Adipocyte (in vitro differentiated cells): ENCODE results near the gene ONECUT3.

Experiments used
- DNase-seq: peaks from one replicate; pipeline ENCODE4 v3.0.0-alpha.2; 2015; ENCODE audit warnings: low read depth
- H3K27me3 ChIP-seq: replicated peaks from 2 replicates; pipeline ENCODE4 v1.7.0; 2013; ENCODE audit warnings: mild to moderate bottlenecking, low read length, moderate library complexity; ENCODE audit not compliant: control insufficient read depth, insufficient read depth
- H3K36me3 ChIP-seq: 2 replicates; pipeline ENCODE4 v1.7.0; 2013; ENCODE audit warnings: low read length, mild to moderate bottlenecking, moderate library complexity; ENCODE audit not compliant: control insufficient read depth, insufficient read depth, severe bottlenecking
- H3K4me1 ChIP-seq: 2 replicates; pipeline ENCODE4 v1.7.0; 2013; ENCODE audit warnings: mild to moderate bottlenecking, low read length, moderate library complexity; ENCODE audit not compliant: control insufficient read depth, insufficient read depth
- H3K4me3 ChIP-seq: 2 replicates; pipeline ENCODE4 v1.7.0; 2013; ENCODE audit warnings: mild to moderate bottlenecking, low read length, moderate library complexity
- H3K9ac ChIP-seq: 2 replicates; pipeline ENCODE4 v1.7.0; 2013; ENCODE audit warnings: mild to moderate bottlenecking, low read length, moderate library complexity
- H3K9me3 ChIP-seq: 2 replicates; pipeline ENCODE4 v1.7.0; 2013; ENCODE audit warnings: mild to moderate bottlenecking, low read length, moderate library complexity; ENCODE audit not compliant: control insufficient read depth

ONECUT3 gene

DNA sequence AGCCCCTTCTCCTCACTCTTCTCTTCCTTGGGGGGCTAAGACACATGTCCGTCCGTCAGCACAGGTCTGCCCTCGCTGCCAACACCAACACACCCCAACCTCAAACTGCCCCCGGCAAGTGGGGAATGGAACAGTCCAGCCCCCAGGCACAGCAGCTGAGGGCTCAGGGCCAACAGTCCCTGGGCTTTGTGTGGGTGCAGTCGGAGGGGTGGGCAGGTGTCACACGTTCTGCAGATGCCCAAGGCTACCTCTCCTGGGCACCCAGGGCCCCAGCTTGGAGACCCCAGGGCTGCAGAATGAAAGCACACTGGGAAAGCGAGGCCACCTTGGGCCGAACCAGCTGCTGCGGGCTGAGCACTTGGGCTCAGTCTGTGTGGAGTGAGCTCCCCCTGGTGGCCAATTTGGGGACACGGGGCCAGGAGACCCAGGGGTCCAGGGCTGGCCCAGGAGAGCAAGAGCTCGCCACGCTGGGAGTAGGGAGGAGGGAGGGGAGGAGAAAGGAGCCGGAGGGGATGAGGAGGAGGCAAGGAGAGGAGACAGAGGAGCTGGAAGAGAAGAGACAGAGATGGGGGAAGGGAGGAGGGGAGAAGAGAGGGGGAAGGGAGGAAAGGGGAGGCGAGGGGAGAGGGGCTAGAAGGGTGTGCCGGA is 72.7 kb downstream of the ONECUT3 start:
- Histone ChIP-seq H3K9ac (no peak overlapping the region), H3K4me1 (peaks cover 4% of the 10 kb centered on the region), H3K4me3 (no peak overlapping the region), H3K27me3 (no peaks in the 10 kb centered on the region), H3K9me3 (no peaks in the 10 kb centered on the region), H3K36me3 (peaks cover 24% of the 10 kb centered on the region)
- peak; percentile 87 for DNase-seq

DNA sequence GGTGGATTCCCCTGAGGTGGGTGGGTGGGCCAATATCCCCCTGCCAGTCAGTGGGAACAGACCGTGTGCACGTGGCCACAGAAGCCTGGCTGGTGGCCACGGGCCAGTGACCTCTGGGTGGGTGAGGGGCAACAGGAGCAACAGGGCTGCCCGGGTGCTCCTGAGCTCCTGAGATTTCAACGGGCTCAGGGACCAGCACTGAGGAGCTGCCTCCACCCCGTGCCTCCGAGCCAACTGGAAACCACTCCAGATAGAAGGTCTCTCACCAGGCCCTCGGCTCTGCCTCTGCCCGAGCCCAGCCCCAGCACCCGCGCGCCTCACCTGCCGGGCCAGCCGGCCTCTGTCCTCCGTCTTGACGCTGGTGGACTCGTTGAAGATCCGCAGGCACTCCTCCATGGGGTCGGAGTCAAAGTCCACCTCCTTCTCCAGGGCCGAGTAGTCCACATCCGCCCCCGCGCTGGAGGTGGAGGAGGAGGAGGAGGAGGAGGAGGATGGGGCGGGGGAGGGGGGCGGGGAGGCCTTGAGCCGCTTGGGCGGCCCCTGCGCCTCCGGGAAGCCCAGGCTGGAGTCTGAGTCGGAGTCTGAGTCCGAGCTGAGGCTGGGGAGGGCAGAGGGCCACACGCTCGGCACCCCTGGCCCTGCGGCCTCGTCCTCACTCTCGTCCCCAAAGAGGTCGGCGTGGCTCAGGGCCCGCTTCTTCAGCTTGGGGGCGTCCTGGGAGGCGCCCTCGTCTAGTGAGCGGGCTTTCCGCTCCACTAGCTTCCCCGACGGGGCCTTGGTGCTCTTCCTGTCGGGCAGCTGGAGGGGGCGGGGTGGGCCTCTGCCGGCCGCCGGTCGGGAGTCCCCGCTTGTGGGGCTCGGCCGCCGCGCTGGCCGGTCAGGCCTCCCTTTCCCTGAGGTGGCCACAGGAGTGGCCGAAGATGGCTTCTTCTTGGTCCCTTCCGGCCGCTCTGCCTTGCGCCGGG is 73.5 kb downstream of the ONECUT3 start:
- Histone ChIP-seq H3K9ac (no peak overlapping the region), H3K4me3 (no peak overlapping the region), H3K4me1 (peaks cover 4% of the 10 kb centered on the region), H3K9me3 (no peaks in the 10 kb centered on the region), H3K36me3 (peaks cover 20% of the 10 kb centered on the region), H3K27me3 (no peaks in the 10 kb centered on the region)
- DNase-seq, result no peak

DNA sequence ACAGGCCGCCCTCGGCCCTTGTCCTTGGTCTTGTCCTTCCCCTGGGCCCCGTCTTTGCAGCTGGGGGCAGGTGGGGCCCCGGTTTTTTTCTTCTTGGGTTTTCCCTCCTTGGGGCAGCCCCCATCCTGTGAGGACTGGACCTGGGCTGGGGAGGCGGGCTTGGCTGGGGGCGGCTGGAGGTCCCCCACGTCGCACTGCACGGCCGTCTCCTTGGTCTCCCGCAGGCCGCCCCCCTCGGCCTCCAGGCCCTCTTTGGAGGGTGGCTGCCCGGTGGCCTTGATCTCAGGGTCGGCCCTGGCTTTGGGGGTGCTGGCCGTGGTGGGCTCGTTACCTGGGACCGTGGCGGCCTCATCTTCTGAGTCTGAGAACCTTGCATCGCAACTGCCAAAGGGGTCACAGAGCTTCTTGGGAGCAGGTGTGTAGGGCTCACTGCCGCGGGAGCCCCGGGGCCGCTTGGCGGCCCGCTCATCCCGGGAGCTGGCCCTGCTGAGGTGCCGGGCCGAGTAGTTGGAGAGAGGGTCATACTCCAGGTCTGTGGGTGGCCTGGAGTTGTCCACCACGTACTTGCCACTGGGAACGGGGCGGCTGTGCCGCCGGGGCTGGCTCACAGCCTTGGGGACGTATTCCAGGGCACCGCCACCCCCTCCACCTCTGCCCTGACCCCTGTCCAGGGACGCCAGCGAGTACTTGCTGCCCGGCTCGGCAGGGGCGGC is 74.4 kb downstream of the ONECUT3 start:
- Histone ChIP-seq H3K9me3 (no peaks in the 10 kb centered on the region), H3K27me3 (no peaks in the 10 kb centered on the region), H3K4me3 (no peak overlapping the region), H3K9ac (no peak overlapping the region), H3K36me3 (peaks cover 18% of the 10 kb centered on the region), H3K4me1 (peaks cover 4% of the 10 kb centered on the region)
- DNase-seq, result no peak

GRCh38 chr19:1828279-1829238 is 75.3 kb downstream of the ONECUT3 start:
- Histone ChIP-seq H3K9ac (no peak overlapping the region), H3K4me1 (peaks cover 4% of the 10 kb centered on the region), H3K9me3 (no peaks in the 10 kb centered on the region), H3K4me3 (no peak overlapping the region), H3K36me3 (peaks cover 18% of the 10 kb centered on the region), H3K27me3 (no peaks in the 10 kb centered on the region)
- no peak for DNase-seq

DNA sequence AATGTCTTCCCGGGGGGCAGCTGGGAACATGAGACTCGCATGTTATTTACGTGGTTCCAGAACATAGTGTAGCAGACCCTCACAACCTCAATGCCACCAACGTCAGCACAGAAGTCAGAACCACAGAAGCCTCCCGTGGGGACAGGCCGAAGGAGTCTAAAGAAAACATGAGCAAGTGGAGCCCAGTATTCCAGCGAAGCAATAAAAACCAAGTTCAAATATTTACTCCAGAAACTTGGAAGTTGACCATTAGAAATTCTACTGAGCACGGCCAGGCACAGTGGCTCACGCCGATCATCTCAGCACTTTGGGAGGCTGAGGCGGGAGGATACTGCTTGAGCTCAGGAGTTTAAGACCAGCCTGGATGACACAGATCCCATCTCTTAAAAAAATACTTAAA is 76.7 kb downstream of the ONECUT3 start:
- H3K4me3 ChIP-seq, result no peak overlapping the region
- H3K36me3 ChIP-seq, result peaks cover 10% of the 10 kb centered on the region
- H3K27me3 ChIP-seq, result no peaks in the 10 kb centered on the region
- no peak for DNase-seq
- H3K9ac ChIP-seq, result no peak overlapping the region
- no peaks in the 10 kb centered on the region for H3K9me3 ChIP-seq
- H3K4me1 ChIP-seq, result peaks cover 4% of the 10 kb centered on the region

DNA sequence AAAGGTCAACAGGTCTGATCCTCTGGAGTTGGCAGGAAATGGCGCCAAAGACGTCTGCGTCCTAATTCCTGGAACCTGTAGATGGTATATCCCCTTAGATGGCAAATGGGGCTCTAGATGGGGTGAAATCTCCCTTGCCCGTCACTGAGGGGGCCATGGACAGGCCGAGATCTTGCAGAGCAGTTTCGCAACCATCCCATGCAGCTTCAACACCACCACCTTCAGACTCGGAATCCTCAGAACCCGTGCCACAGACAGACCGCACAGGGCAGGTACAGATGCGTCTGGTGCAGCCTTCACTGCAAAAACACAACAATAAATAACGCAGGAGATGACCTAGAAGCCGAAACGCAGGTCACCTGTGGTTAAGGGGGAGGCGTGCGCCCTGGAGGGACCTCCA is 77.3 kb downstream of the ONECUT3 start:
- H3K4me1 ChIP-seq, result peaks cover 4% of the 10 kb centered on the region
- no peaks in the 10 kb centered on the region for H3K9me3 ChIP-seq
- DNase-seq, result no peak
- no peaks in the 10 kb centered on the region for H3K27me3 ChIP-seq
- H3K9ac ChIP-seq, result no peak overlapping the region
- peaks cover 10% of the 10 kb centered on the region for H3K36me3 ChIP-seq
- no peak overlapping the region for H3K4me3 ChIP-seq
